Activated T-helper 17 cell treated with anti-CD3 and anti-CD28 coated beads, Interleukin-2, amount 50 U/mL, for 72 hours (primary cell): ENCODE data around the gene HMGA1. TPM values are rescaled to one million over a fixed set of nuclear protein-coding genes. Genes with fewer than 3 reads are reported as not detected.
"Not testable (repeated sequence)": the region's sequence is repeated elsewhere in the genome, so short reads cannot be mapped to it uniquely, and the experiment has no call there.

ENCODE experiments used
- ATAC-seq: fragments of 150-1000 bp; cut with Tn5 transposase; replicated peaks from 2 replicates; pipeline ENCODE4 v1.10.0; 2021; ENCODE audit warnings: mild to moderate bottlenecking, moderate library complexity
- H3K27ac Mint-ChIP-seq: one replicate; pipeline ENCODE4 v1.8.0; 2022; ENCODE audit warnings: mixed read lengths
- H3K27me3 Mint-ChIP-seq: one replicate; pipeline ENCODE4 v1.8.0; 2022; ENCODE audit warnings: mixed read lengths
- H3K36me3 Mint-ChIP-seq: one replicate; pipeline ENCODE4 v1.8.0; 2022; ENCODE audit warnings: low read depth, mild to moderate bottlenecking, mixed read lengths
- H3K4me1 Mint-ChIP-seq: one replicate; pipeline ENCODE4 v1.8.0; 2022; ENCODE audit warnings: mixed read lengths
- H3K4me3 Mint-ChIP-seq: one replicate; pipeline ENCODE4 v1.8.0; 2022; ENCODE audit warnings: mild to moderate bottlenecking, mixed read lengths
- H3K9me3 Mint-ChIP-seq: one replicate; pipeline ENCODE4 v1.8.0; 2022; ENCODE audit warnings: mixed read lengths
- total RNA-seq, 2 donors: library from RNA; stranded (reverse); gene quantifications; one replicate each; pipeline ENCODE4 v1.2.3, GENCODE V29; 2022

The HMGA1 gene
- total RNA-seq, 2 donors from 2014 or later: 203 to 389 TPM

GRCh38 chr6:34249469-34250261 is 13.0 kb downstream of the HMGA1 start:
- ATAC-seq: peak; percentile 50
- peaks cover 25% of the 10 kb centered on the region for H3K4me1 Mint-ChIP-seq
- H3K27me3 Mint-ChIP-seq: no peaks in the 10 kb centered on the region
- no peaks in the 10 kb centered on the region for H3K9me3 Mint-ChIP-seq
- H3K4me3 Mint-ChIP-seq: peak overlapping the region; percentile 92
- peak overlapping the region; percentile 89 for H3K27ac Mint-ChIP-seq
- peaks cover 25% of the 10 kb centered on the region for H3K36me3 Mint-ChIP-seq

GRCh38 chr6:34252395-34252794 is 15.7 kb downstream of the HMGA1 start:
- ATAC-seq, H3K4me1 Mint-ChIP-seq, H3K27me3 Mint-ChIP-seq, H3K36me3 Mint-ChIP-seq, H3K27ac Mint-ChIP-seq, H3K9me3 Mint-ChIP-seq, H3K4me3 Mint-ChIP-seq: not testable (repeated sequence)

DNA sequence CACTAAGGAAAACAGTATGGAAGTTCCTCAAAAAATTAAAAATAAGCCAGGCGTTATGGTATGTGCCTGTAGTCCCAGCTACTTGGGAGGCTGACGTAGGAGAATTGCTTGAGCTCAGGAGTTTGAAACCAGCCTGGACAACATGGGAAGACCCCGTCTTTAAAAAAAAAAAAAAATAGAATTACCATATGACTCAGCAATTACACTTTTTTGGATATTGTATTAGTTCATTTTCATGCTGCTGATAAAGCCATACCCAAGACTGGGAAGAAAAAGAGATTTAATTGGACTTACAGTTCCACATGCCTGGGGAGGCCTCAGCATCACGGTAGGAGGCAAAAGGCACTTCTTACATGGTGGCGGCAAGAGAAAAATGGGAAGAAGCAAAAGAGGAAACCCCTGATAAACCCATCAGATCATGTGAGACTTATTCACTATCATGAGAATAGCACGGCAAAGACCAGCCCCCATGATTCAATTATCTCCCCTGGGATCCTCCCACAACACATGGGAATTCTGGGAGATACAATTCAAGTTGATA is 22.9 kb downstream of the HMGA1 start:
- Mint-ChIP-seq H3K36me3 (no peaks in the 10 kb centered on the region), H3K27ac (no peak overlapping the region), H3K9me3 (no peaks in the 10 kb centered on the region), H3K27me3 (no peaks in the 10 kb centered on the region), H3K4me3 (no peak overlapping the region), H3K4me1 (no peaks in the 10 kb centered on the region)
- ATAC-seq: no peak

- Mint-ChIP-seq H3K4me1 (no peaks in the 10 kb centered on the region), H3K27ac (no peak overlapping the region), H3K9me3 (no peaks in the 10 kb centered on the region), H3K4me3 (no peak overlapping the region), H3K27me3 (no peaks in the 10 kb centered on the region), H3K36me3 (no peaks in the 10 kb centered on the region)
- ATAC-seq: no peak
Observed at GRCh38 chr6:34260576-34261267, 24.0 kb downstream of the HMGA1 start.

GRCh38 chr6:34263484-34263883 is 26.8 kb downstream of the HMGA1 start:
- not testable (repeated sequence) for H3K4me3 Mint-ChIP-seq, H3K27me3 Mint-ChIP-seq, ATAC-seq, H3K9me3 Mint-ChIP-seq, H3K27ac Mint-ChIP-seq, H3K4me1 Mint-ChIP-seq, H3K36me3 Mint-ChIP-seq

DNA sequence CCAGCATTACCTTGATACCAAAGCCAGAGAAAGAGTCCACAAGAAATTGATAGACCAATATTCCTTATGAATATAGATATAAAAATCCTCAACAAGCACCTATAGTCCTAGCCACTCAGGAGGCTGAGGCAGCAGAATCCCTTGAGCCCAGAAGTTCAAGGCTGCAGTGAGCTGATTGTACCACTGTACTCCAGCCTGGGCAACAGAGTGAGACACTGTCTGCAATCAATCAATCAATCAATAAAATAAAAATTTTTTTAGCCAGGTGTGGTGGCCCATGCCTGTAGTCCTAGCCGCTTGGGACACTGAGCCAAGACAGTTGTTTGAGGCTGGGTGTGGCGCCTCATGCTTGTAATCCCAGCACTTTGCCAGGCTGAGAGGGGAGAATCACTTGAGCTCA is 31.1 kb downstream of the HMGA1 start:
- no peak for ATAC-seq
- no peak overlapping the region for H3K27ac Mint-ChIP-seq
- no peaks in the 10 kb centered on the region for H3K4me1 Mint-ChIP-seq
- H3K9me3 Mint-ChIP-seq: no peaks in the 10 kb centered on the region
- H3K27me3 Mint-ChIP-seq: no peaks in the 10 kb centered on the region
- no peaks in the 10 kb centered on the region for H3K36me3 Mint-ChIP-seq
- H3K4me3 Mint-ChIP-seq: no peak overlapping the region

DNA sequence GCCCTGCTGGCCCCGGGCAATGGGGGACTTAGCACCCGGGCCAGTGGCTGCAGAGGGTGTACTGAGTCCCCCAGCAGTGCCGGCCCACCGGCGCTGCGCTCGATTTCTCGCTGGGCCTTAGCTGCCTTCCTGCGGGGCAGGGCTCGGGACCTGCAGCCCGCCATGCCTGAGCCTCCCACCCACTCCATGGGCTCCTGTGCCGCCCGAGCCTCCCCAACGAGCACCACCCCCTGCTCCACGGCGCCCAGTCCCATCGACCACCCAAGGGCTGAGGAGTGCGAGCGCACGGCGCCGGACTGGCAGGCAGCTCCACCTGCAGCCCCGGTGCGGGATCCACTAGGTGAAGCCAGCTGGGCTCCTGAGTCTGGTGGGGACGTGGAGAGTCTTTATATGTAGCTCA is 32.5 kb downstream of the HMGA1 start:
- not testable (repeated sequence) for H3K36me3 Mint-ChIP-seq, H3K9me3 Mint-ChIP-seq, H3K27me3 Mint-ChIP-seq, H3K4me3 Mint-ChIP-seq, H3K4me1 Mint-ChIP-seq, H3K27ac Mint-ChIP-seq, ATAC-seq

DNA sequence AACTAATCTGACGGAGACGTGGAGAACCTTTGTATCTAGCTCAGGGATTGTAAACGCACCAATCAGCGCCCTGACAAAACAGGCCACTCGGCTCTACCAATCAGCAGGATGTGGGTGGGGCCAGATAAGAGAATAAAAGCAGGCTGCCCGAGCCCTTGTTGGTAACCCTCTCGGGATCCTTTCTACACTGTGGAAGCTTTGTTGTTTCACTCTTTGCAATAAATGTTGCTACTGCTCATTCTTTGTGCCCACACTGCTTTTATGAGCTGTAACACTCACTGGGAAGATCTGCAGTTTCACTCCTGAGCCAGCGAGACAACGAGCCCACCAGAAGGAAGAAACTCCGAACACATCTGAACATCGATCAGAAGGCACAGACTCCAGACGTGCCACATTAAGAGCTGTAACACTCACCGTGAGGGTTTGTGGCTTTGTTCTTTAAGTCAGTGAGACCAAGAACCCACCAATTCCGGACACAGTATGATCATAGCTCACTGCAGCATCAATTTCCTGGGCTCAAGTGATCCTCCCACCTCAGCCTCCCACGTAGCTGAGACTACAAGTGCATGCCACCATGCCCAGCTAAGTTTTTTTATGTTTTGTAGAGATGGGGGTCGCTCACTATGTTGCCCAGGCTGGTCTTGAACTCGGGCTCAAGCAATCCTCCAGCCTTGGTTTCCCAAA is 33.1 kb downstream of the HMGA1 start:
- H3K9me3 Mint-ChIP-seq, H3K36me3 Mint-ChIP-seq, H3K4me1 Mint-ChIP-seq, ATAC-seq, H3K27me3 Mint-ChIP-seq, H3K27ac Mint-ChIP-seq, H3K4me3 Mint-ChIP-seq: not testable (repeated sequence)

GRCh38 chr6:34272013-34272926 is 35.6 kb downstream of the HMGA1 start:
- no peaks in the 10 kb centered on the region for H3K36me3 Mint-ChIP-seq
- H3K27me3 Mint-ChIP-seq: no peaks in the 10 kb centered on the region
- H3K27ac Mint-ChIP-seq: no peak overlapping the region
- ATAC-seq: no peak
- no peaks in the 10 kb centered on the region for H3K9me3 Mint-ChIP-seq
- no peak overlapping the region for H3K4me3 Mint-ChIP-seq
- no peaks in the 10 kb centered on the region for H3K4me1 Mint-ChIP-seq

DNA sequence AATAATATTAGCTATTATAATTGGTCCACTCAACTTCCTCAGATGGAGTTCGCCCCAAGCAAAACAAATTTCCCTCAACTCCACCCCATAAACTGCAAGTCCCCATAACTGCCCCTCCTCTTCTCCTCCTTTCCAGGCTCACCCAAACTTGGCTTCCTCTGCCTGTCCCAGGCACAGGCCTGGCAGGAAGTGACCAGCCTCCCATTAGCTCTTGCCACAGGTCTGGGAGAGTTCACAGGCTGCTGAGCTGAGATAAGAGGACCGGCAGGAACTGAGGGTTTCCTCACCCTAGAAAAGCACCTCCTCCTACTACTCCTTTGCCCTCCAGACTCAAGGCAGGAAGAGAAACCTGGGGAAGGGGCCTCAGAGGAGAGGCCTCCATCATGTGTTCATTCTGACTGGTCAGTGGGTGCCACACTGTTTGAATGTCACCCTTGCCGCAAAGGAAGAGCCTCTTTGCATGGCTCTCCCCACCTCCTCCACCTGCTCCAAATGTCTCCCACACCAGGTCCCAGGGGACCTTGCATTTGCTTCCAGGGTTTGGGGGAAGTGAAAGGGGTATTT is 36.7 kb downstream of the HMGA1 start:
- no peak overlapping the region for H3K4me3 Mint-ChIP-seq
- H3K4me1 Mint-ChIP-seq: no peaks in the 10 kb centered on the region
- H3K27ac Mint-ChIP-seq: no peak overlapping the region
- ATAC-seq: no peak
- no peaks in the 10 kb centered on the region for H3K27me3 Mint-ChIP-seq
- no peaks in the 10 kb centered on the region for H3K36me3 Mint-ChIP-seq
- no peaks in the 10 kb centered on the region for H3K9me3 Mint-ChIP-seq

- peaks cover 2% of the 10 kb centered on the region for H3K36me3 Mint-ChIP-seq
- H3K9me3 Mint-ChIP-seq: no peaks in the 10 kb centered on the region
- no peaks in the 10 kb centered on the region for H3K27me3 Mint-ChIP-seq
- ATAC-seq: no peak
- H3K27ac Mint-ChIP-seq: peak overlapping the region; percentile 32
- H3K4me3 Mint-ChIP-seq: no peak overlapping the region
- H3K4me1 Mint-ChIP-seq: no peaks in the 10 kb centered on the region
Observed at GRCh38 chr6:34274129-34274528, 37.5 kb downstream of the HMGA1 start.

DNA sequence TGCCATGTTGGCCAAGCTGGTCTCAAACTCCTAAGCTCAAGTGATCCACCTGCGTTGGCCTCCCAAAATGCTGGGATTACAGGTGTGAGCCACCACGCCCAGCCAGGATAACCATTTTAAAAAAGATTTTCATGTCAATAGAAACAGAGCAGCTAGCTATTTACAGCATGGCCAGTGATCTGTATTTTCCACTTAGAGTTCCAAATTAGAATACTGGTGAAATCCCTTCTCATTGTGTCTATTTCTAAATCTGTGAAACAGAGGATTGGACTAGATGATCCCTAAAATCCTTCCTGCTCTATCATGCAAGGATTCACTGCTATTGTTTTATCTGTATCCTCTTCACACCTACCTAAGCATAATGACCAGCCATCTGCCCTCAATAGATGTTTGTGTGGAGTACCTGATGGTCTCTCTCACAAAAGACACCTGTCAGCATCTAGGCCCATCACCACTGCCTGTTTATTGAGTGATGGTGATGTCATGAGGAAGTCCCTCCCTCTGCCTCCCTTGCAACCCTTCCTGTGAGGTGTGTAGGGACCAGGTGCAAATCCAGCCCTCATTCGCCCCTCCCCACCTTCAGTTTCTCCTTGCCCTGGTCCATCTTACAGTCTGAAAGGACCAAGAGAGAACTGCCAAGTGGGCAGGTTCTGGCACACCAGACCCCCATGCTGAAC is 38.6 kb downstream of the HMGA1 start:
- H3K9me3 Mint-ChIP-seq: no peaks in the 10 kb centered on the region
- H3K27ac Mint-ChIP-seq: no peak overlapping the region
- ATAC-seq: peak; percentile 60
- H3K4me1 Mint-ChIP-seq: no peaks in the 10 kb centered on the region
- no peaks in the 10 kb centered on the region for H3K27me3 Mint-ChIP-seq
- no peak overlapping the region for H3K4me3 Mint-ChIP-seq
- peaks cover 8% of the 10 kb centered on the region for H3K36me3 Mint-ChIP-seq

GRCh38 chr6:34276191-34276590 is 39.5 kb downstream of the HMGA1 start:
- Mint-ChIP-seq H3K9me3 (no peaks in the 10 kb centered on the region), H3K27ac (no peak overlapping the region), H3K4me1 (no peaks in the 10 kb centered on the region), H3K4me3 (no peak overlapping the region), H3K27me3 (no peaks in the 10 kb centered on the region), H3K36me3 (peaks cover 8% of the 10 kb centered on the region)
- ATAC-seq: no peak
